Cardiac septum (tissue), 1 donor: Measurements from ENCODE around the gene ZFP90. TPM values are rescaled to one million over a fixed set of nuclear protein-coding genes. Genes with fewer than 3 reads are reported as not detected.
"Not testable (repeated sequence)": the region's sequence is repeated elsewhere in the genome, so short reads cannot be mapped to it uniquely, and the experiment has no call there.

Source experiments
- DNase-seq: peaks from one replicate; pipeline ENCODE4 v3.0.0-alpha.2; 2020; ENCODE audit warnings: low spot score
- intact Hi-C: fragments of 100-400 bp; cut with DNase I; formaldehyde crosslinking; loops from one replicate; pipeline ENCODE4 v1.14.0; 2022
- long read RNA-seq: library from polyadenylated mRNA; unstranded; transcript quantifications from one replicate; pipeline ENCODE4 v2.0.0, GENCODE V29; 2021
- total RNA-seq: library from RNA; stranded (reverse); fragmentation: NEBNext Ultra II Directional; extraction: Animal tissue kit (Norgen Biotek cat#: 25700); gene quantifications from one replicate; pipeline ENCODE4 v1.2.1, GENCODE V29; 2021
- donor health status: DM: no; HTN: no; CAD: no.

Gene ZFP90
- total RNA-seq, result 16.0 TPM
- long read RNA-seq, full-length matches to known transcripts, result 2 of 4 reads
- long read RNA-seq, partial matches to known transcripts, result 0 of 4 reads
- long read RNA-seq, other reads (novel, unspliced or antisense), result 2 of 4 reads

- intact Hi-C loops, result loop anchor here (10.0 kb wide), 1 partner anchor 586 kb away; no protein-coding TSS in a partner anchor
- DNase-seq, result peak; percentile 91
These were observed at the start of gene ZFP90 for GRCh38 chr16:68538880-68539701. TSS of gene ZFP90 (plus strand) at chr16:68539291. CDS start at chr16:68539793, 502 bp downstream.

GRCh38 chr16:68490358-68490757 is 48.7 kb upstream of the ZFP90 start:
- intact Hi-C loops, result no loop called here
- DNase-seq, result no peak

GRCh38 chr16:68490829-68491575 is 48.1 kb upstream of the ZFP90 start:
- DNase-seq, result no peak
- intact Hi-C loops, result no loop called here

- no peak for DNase-seq
- intact Hi-C loops, result no loop called here
These were observed 47.5 kb upstream of the ZFP90 start for GRCh38 chr16:68491576-68491950.

GRCh38 chr16:68492151-68492542 is 46.9 kb upstream of the ZFP90 start:
- DNase-seq, result no peak
- intact Hi-C loops, result no loop called here

- DNase-seq, result no peak
- intact Hi-C loops, result no loop called here
These were observed 46.3 kb upstream of the ZFP90 start for GRCh38 chr16:68492543-68493411.

GRCh38 chr16:68493412-68494070 is 45.5 kb upstream of the ZFP90 start:
- intact Hi-C loops, result no loop called here
- DNase-seq, result no peak

- intact Hi-C loops, DNase-seq: not testable (repeated sequence)
These were observed 44.8 kb upstream of the ZFP90 start for GRCh38 chr16:68494261-68494660.

GRCh38 chr16:68496689-68497088 is 42.4 kb upstream of the ZFP90 start:
- DNase-seq, result no peak
- intact Hi-C loops, result no loop called here

- intact Hi-C loops, result no loop called here
- DNase-seq, result no peak
These were observed 40.1 kb upstream of the ZFP90 start for GRCh38 chr16:68499006-68499405.

- DNase-seq, result no peak
- intact Hi-C loops, result no loop called here
These were observed 35.8 kb upstream of the ZFP90 start for GRCh38 chr16:68503334-68503733.

- DNase-seq, result no peak
- intact Hi-C loops, result no loop called here
These were observed 35.0 kb upstream of the ZFP90 start for GRCh38 chr16:68504066-68504465.

- intact Hi-C loops, result no loop called here
These were observed 32.6 kb upstream of the ZFP90 start for GRCh38 chr16:68506331-68507053.

GRCh38 chr16:68508013-68508412 is 31.1 kb upstream of the ZFP90 start:
- intact Hi-C loops, result loop anchor here (2.0 kb wide), 1 partner anchor 111 kb away; no protein-coding TSS in a partner anchor
- DNase-seq, result no peak

More at GRCh38 chr16:68506331-68507053, 32.6 kb upstream of the ZFP90 start:
- no peak for DNase-seq

GRCh38 chr16:68508641-68509240 is 30.4 kb upstream of the ZFP90 start:
- DNase-seq, result no peak
- intact Hi-C loops, result loop anchor here (2.0 kb wide), 1 partner anchor 112 kb away; no protein-coding TSS in a partner anchor

GRCh38 chr16:68509381-68509780 is 29.7 kb upstream of the ZFP90 start:
- DNase-seq, result no peak
- intact Hi-C loops, result loop anchor here (2.0 kb wide), 1 partner anchor 113 kb away; no protein-coding TSS in a partner anchor

GRCh38 chr16:68510775-68511174 is 28.3 kb upstream of the ZFP90 start:
- intact Hi-C loops, result no loop called here
- no peak for DNase-seq

- intact Hi-C loops, result no loop called here
- DNase-seq, result no peak
These were observed 26.9 kb upstream of the ZFP90 start for GRCh38 chr16:68512183-68512582.
